H9 (cell line): ENCODE data around the gene KCNMA1. TPM values are rescaled to one million over a fixed set of nuclear protein-coding genes. Genes with fewer than 3 reads are reported as not detected.

Experiments used
- DNase-seq: peaks from one replicate; pipeline ENCODE4 v3.0.0-alpha.2; 2017
- H2AFZ ChIP-seq: one replicate; pipeline ENCODE4 v1.6.1; 2013; ENCODE audit warnings: mild to moderate bottlenecking, low read length, control low read depth, moderate library complexity
- H2AK5ac ChIP-seq: 2 replicates; pipeline ENCODE4 v1.6.1; 2013; ENCODE audit warnings: low read length, control low read depth, mixed read lengths; ENCODE audit not compliant: insufficient read length
- H2BK120ac ChIP-seq: one replicate; pipeline ENCODE4 v1.6.1; 2013; ENCODE audit warnings: low read depth, mild to moderate bottlenecking, low read length, control low read depth, inconsistent platforms; ENCODE audit not compliant: poor library complexity, severe bottlenecking
- H2BK12ac ChIP-seq: 2 replicates; pipeline ENCODE4 v1.6.1; 2013; ENCODE audit warnings: low read length, control low read depth, mixed read lengths, low read depth; ENCODE audit not compliant: insufficient read length
- H2BK15ac ChIP-seq: 2 replicates; pipeline ENCODE4 v1.6.1; 2013; ENCODE audit warnings: low read depth, low read length, control low read depth
- H2BK20ac ChIP-seq: one replicate; pipeline ENCODE4 v1.6.1; 2013; ENCODE audit warnings: low read depth, mild to moderate bottlenecking, low read length, control low read depth, inconsistent platforms; ENCODE audit not compliant: poor library complexity, severe bottlenecking
- H2BK5ac ChIP-seq: 2 replicates; pipeline ENCODE4 v1.6.1; 2013; ENCODE audit warnings: low read length, control low read depth, mixed read lengths; ENCODE audit not compliant: insufficient read length
- H3K14ac ChIP-seq: 2 replicates; pipeline ENCODE4 v1.6.1; 2013; ENCODE audit warnings: low read length, control low read depth; ENCODE audit not compliant: insufficient read depth
- H3K18ac ChIP-seq: 2 replicates; pipeline ENCODE4 v1.6.1; 2013; ENCODE audit warnings: low read depth, mild to moderate bottlenecking, mixed read lengths, low read length, control low read depth; ENCODE audit not compliant: insufficient read length
- H3K23ac ChIP-seq: 2 replicates; pipeline ENCODE4 v1.6.1; 2013; ENCODE audit warnings: low read length, control low read depth, mixed read lengths, low read depth; ENCODE audit not compliant: insufficient read length
- H3K23me2 ChIP-seq: 2 replicates; pipeline ENCODE4 v1.6.1; 2013; ENCODE audit warnings: low read depth, mild to moderate bottlenecking, mixed read lengths, low read length, control low read depth; ENCODE audit not compliant: insufficient read length, poor library complexity, severe bottlenecking
- H3K27ac ChIP-seq: 2 replicates; pipeline ENCODE4 v1.5.1; 2013; ENCODE audit warnings: low read length, control low read depth, mixed read lengths, low read depth; ENCODE audit not compliant: insufficient read length
- H3K27me3 ChIP-seq: 2 replicates; pipeline ENCODE4 v1.6.1; 2013; ENCODE audit warnings: low read length, control low read depth, inconsistent platforms; ENCODE audit not compliant: insufficient read depth
- H3K4ac ChIP-seq: 2 replicates; pipeline ENCODE4 v1.6.1; 2013; ENCODE audit warnings: low read depth, mild to moderate bottlenecking, control low read depth, inconsistent platforms, low read length, moderate library complexity
- H3K4me1 ChIP-seq: 2 replicates; pipeline ENCODE4 v1.6.1; 2013; ENCODE audit warnings: low read length, control low read depth, inconsistent platforms; ENCODE audit not compliant: insufficient read depth
- H3K4me2 ChIP-seq: 2 replicates; pipeline ENCODE4 v1.6.1; 2013; ENCODE audit warnings: low read length, control low read depth, mixed read lengths; ENCODE audit not compliant: insufficient read length, insufficient read depth
- H3K56ac ChIP-seq: 2 replicates; pipeline ENCODE4 v1.6.1; 2013; ENCODE audit warnings: low read depth, mild to moderate bottlenecking, mixed read lengths, low read length, control low read depth; ENCODE audit not compliant: insufficient read length
- H3K79me1 ChIP-seq: 2 replicates; pipeline ENCODE4 v1.6.1; 2013; ENCODE audit warnings: low read depth, mild to moderate bottlenecking, moderate library complexity, low read length, control low read depth, inconsistent platforms; ENCODE audit not compliant: insufficient read depth, poor library complexity, severe bottlenecking
- H3K79me2 ChIP-seq: 2 replicates; pipeline ENCODE4 v1.6.1; 2013; ENCODE audit warnings: low read length, control low read depth, inconsistent platforms; ENCODE audit not compliant: insufficient read depth
- H3K9ac ChIP-seq: 2 replicates; pipeline ENCODE4 v1.6.1; 2013; ENCODE audit warnings: low read length, control low read depth, mixed read lengths; ENCODE audit not compliant: insufficient read length; ENCODE audit errors: extremely low read depth
- H3K9me3 ChIP-seq: one replicate; pipeline ENCODE4 v1.6.1; 2013; ENCODE audit warnings: low read depth, low read length, inconsistent platforms; ENCODE audit not compliant: control insufficient read depth
- H3T11ph ChIP-seq: one replicate; pipeline ENCODE4 v1.6.1; 2013; ENCODE audit warnings: mild to moderate bottlenecking, low read length, control low read depth, inconsistent platforms
- H4K20me1 ChIP-seq: one replicate; pipeline ENCODE4 v1.6.1; 2013; ENCODE audit not compliant: control insufficient read depth, insufficient read length, insufficient read depth
- H4K5ac ChIP-seq: 2 replicates; pipeline ENCODE4 v1.6.1; 2013; ENCODE audit warnings: low read depth, mild to moderate bottlenecking, mixed read lengths, low read length, control low read depth; ENCODE audit not compliant: insufficient read length
- H4K8ac ChIP-seq: replicated peaks from 2 replicates; pipeline ENCODE4 v1.6.1; 2013; ENCODE audit warnings: low read length, control low read depth, mixed read lengths, low read depth; ENCODE audit not compliant: insufficient read length
- H4K91ac ChIP-seq: 2 replicates; pipeline ENCODE4 v1.6.1; 2013; ENCODE audit warnings: low read depth, mild to moderate bottlenecking, moderate library complexity, mixed read lengths, low read length, control low read depth; ENCODE audit not compliant: insufficient read length
- H3K27ac Mint-ChIP-seq, 3 experiments: 2 replicates in 2 of 3; 3 replicates in 1 of 3; pipeline ENCODE4 v1.8.0; 2020 to 2021; ENCODE audit warnings: mixed read lengths in 3 of 3, mild to moderate bottlenecking in 1 of 3, moderate library complexity in 1 of 3
- H3K27me3 Mint-ChIP-seq: 2 replicates; pipeline ENCODE4 v1.8.0; 2021; ENCODE audit warnings: low read depth, mild to moderate bottlenecking, moderate library complexity, mixed read lengths
- H3K36me3 Mint-ChIP-seq, 3 experiments: 2 replicates in 2 of 3; 3 replicates in 1 of 3; pipeline ENCODE4 v1.8.0; 2020 to 2021; ENCODE audit warnings: low read depth in 3 of 3, mixed read lengths in 3 of 3; ENCODE audit not compliant: insufficient read depth in 1 of 3
- H3K4me1 Mint-ChIP-seq, 2 experiments: 2 replicates each; pipeline ENCODE4 v1.8.0; 2020; ENCODE audit warnings: mixed read lengths in 2 of 2
- H3K4me3 Mint-ChIP-seq, 2 experiments: 2 replicates in 1 of 2; 3 replicates in 1 of 2; pipeline ENCODE4 v1.8.0; 2020 to 2021; ENCODE audit warnings: mild to moderate bottlenecking in 2 of 2, mixed read lengths in 2 of 2, moderate library complexity in 1 of 2
- H3K9me3 Mint-ChIP-seq, 2 experiments: 2 replicates in 1 of 2; 3 replicates in 1 of 2; pipeline ENCODE4 v1.8.0; 2020; ENCODE audit warnings: mild to moderate bottlenecking in 2 of 2, mixed read lengths in 2 of 2, moderate library complexity in 1 of 2
- WGBS: extraction: QIAGEN DNeasy Blood & Tissue Kit; methylation state at CpG from one replicate; pipeline ENCODE4 v1.1.7; 2013; ENCODE audit warnings: missing lambda C conversion rate, low lambda C conversion rate, mixed read lengths; ENCODE audit not compliant: insufficient read length; ENCODE audit errors: extremely low coverage; 5-methylcytosine and 5-hydroxymethylcytosine counted together
- total RNA-seq: library from RNA; stranded (reverse); gene quantifications from 2 replicates; pipeline ENCODE4 v1.2.1, GENCODE V29; 2021
- TF ChIP-seq, protein P1 (sequence below): fragments of 200-600 bp; sonication (generic); conservative IDR thresholded peaks from 3 replicates; pipeline ENCODE4 v1.8.0; 2021; ENCODE audit warnings: antibody characterized with exemption, mild to moderate bottlenecking

KCNMA1 gene
- total RNA-seq, 1 experiment from 2014 or later = 2.0 TPM

DNA sequence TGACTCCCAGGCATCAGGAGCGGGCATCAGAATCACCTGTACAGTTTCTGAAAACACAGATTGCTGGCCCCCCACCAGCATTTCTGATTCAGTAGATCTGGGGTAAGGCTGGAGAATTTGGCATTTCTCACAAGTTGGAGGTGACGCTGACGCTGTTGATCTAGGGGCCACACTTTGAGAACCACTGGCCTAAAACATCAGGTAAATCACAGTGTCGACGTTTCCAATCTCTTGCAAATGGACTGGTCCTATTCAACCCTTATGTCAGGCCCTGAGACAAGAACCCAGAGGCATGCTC, 564.0 kb downstream of the KCNMA1 start:
- H3K4me1 ChIP-seq = no peaks in the 10 kb centered on the region
- H3K4me2 ChIP-seq = no peak overlapping the region
- H4K8ac ChIP-seq = no peak overlapping the region
- no peak overlapping the region for H3K4me3 Mint-ChIP-seq
- H2BK12ac ChIP-seq = no peak overlapping the region
- no peaks in the 10 kb centered on the region for H3K79me1 ChIP-seq
- no peak overlapping the region for H3K14ac ChIP-seq
- no peaks in the 10 kb centered on the region for H3K23me2 ChIP-seq
- 0 out of 4 replicates have a peak, but pooled peaks cover 0 to 3% of the 10 kb centered on the region in 2 experiments for H3K4me1 Mint-ChIP-seq
- no peak overlapping the region for H3K9ac ChIP-seq
- no peak overlapping the region for H2AK5ac ChIP-seq
- H3K9me3 Mint-ChIP-seq = no peaks in the 10 kb centered on the region
- no peaks in the 10 kb centered on the region for H3K27me3 ChIP-seq
- no peak overlapping the region for H4K5ac ChIP-seq
- H3K4ac ChIP-seq = no peak overlapping the region
- H2BK5ac ChIP-seq = no peak overlapping the region
- DNase-seq = no peak
- H2BK120ac ChIP-seq = no peak overlapping the region
- no peaks in the 10 kb centered on the region for H3K36me3 Mint-ChIP-seq
- no peaks in the 10 kb centered on the region for H3K79me2 ChIP-seq
- H3K18ac ChIP-seq = no peak overlapping the region
- H3K56ac ChIP-seq = no peak overlapping the region
- no peak overlapping the region for H3T11ph ChIP-seq
- no peak overlapping the region for H2AFZ ChIP-seq
- no peak overlapping the region for H3K27ac ChIP-seq
- no peaks in the 10 kb centered on the region for H4K20me1 ChIP-seq
- no CpG with 5 or more reads among the region's 5 CpGs for WGBS
- no peak overlapping the region for H3K27ac Mint-ChIP-seq
- TF ChIP-seq, protein P1, sequence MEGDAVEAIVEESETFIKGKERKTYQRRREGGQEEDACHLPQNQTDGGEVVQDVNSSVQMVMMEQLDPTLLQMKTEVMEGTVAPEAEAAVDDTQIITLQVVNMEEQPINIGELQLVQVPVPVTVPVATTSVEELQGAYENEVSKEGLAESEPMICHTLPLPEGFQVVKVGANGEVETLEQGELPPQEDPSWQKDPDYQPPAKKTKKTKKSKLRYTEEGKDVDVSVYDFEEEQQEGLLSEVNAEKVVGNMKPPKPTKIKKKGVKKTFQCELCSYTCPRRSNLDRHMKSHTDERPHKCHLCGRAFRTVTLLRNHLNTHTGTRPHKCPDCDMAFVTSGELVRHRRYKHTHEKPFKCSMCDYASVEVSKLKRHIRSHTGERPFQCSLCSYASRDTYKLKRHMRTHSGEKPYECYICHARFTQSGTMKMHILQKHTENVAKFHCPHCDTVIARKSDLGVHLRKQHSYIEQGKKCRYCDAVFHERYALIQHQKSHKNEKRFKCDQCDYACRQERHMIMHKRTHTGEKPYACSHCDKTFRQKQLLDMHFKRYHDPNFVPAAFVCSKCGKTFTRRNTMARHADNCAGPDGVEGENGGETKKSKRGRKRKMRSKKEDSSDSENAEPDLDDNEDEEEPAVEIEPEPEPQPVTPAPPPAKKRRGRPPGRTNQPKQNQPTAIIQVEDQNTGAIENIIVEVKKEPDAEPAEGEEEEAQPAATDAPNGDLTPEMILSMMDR = no peak
- H3K9me3 ChIP-seq = no peaks in the 10 kb centered on the region
- H2BK15ac ChIP-seq = no peak overlapping the region
- no peak overlapping the region for H3K23ac ChIP-seq
- peaks cover 5% of the 10 kb centered on the region; the same call in 1 of the 2 replicates for H3K27me3 Mint-ChIP-seq
- H4K91ac ChIP-seq = no peak overlapping the region
- H2BK20ac ChIP-seq = no peak overlapping the region
